NCI-H1436 (cell line): ENCODE data around the gene SRPK2.
"Not testable (repeated sequence)": the region's sequence is repeated elsewhere in the genome, so short reads cannot be mapped to it uniquely, and the experiment has no call there.

Experiments
- DNase-seq: peaks from one replicate; lab custom pipeline; 2025; lab: John Stamatoyannopoulos, UW

The SRPK2 gene

GRCh38 chr7:105224884-105225651 is 163.7 kb downstream of the SRPK2 start:
- DNase-seq = no peak

- DNase-seq = no peak
Observed at GRCh38 chr7:105222953-105223352, 165.8 kb downstream of the SRPK2 start.

- DNase-seq = no peak
Observed at GRCh38 chr7:105219771-105220160, 169.0 kb downstream of the SRPK2 start.

DNA sequence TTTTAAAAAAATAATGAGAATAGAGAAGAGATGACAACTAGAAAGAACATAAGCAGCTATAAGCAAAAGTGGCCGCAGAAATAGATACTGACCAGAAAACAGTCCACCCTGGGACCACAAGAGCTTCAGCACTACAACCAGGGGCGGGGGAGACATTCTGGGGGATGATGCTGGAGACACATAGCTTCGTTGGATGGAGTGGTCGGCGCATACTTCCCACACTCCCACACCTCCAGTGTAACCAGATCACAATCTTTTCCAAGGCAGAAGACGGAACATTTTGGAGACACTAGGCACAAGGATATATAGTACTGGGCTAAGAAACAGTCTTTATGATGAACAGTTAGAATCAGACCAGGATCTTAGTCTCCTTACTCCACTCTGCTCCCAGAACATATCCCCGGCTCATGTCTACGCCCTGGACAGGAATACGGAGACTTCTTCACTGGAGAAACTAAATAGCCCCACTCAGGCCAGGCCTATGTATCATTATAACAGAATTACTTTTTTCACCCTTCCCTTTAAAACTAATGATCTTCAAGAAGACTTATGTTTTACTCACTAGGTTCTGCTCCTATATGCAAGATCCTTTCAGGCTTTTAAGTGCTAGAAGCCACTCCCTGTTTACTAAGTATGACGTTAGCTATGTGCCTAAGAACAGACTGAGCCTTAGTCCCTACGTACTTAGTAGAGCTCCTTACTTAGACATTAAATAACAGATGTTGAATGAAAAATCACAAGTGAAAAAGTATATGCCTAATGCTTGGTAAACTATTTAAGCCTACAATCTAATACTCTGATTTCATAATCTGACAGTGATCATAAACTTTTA is 169.6 kb downstream of the SRPK2 start:
- DNase-seq = no peak

DNA sequence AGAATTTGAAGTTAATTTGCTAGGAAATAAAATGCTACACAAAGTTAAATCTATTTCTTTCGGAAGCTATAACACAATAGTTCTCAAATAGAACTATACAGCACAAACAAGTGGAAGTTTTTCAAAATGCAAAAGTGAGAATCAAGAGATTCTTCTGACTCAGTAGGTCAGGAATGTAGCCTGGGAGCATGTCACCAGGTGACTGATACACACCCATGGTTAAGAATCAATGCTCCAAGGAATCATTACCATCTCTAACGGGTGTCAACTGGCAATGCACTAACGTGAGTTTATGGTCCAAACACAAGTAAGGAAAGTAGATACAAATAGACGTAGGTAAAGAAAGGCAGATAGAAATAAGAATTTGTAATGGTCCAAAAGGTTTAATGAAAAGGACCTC is 170.5 kb downstream of the SRPK2 start:
- no peak for DNase-seq

DNA sequence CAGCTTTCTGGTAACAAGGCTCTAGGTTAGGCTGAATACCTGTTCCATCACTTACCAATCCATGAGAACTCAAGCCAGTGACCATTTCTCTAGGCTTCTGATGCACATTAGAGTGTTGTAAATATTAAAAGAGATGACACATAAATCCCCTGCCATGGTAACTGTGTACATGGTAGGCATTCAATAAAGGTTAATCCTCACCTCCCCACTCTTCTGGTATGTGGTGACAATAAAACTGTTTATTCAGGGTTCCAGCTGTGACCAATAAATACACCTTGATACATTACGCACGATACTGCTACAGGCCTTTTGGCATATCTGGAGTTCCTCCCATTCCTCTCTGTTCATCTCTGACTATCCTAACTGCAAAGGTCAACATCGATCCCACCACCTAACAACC is 171.9 kb downstream of the SRPK2 start:
- no peak for DNase-seq

DNA sequence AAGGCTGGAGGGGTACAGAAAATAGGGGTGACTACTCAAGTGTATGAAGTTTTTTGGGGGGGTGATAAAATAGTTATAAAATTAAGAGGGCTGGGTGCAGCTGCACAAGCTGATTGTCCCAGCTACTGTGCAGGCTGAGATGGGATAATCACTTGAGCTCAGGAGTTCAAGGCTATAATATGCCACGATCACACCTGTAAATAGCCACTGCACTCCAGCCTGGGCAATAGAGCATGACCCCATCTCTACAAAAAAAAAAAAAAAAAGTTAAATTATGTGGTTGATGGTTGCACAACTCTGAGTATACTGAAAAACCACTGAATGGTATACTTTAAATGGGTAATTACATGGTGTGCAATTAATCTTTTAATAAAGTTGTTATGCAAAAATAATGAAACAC is 172.9 kb downstream of the SRPK2 start:
- no peak for DNase-seq

DNA sequence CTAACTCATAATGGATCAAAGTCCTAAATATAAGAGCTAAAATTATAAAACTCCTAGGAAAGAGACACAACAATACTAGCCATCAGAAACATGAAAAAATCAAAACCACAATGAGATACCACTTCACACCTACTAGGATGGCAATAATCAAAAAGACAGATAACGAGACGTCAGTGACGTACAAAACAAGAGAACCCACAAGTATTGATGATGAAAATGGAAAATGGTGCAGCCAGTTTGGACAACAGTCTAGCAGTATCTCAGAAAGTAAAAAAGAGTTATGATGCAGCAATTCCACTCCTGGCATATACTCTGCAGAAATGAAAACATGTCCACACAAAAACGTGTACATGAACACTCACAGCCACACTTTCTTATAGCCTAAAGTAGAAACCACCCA is 173.5 kb downstream of the SRPK2 start:
- DNase-seq = no peak

GRCh38 chr7:105213611-105214010 is 175.1 kb downstream of the SRPK2 start:
- DNase-seq = no peak

DNA sequence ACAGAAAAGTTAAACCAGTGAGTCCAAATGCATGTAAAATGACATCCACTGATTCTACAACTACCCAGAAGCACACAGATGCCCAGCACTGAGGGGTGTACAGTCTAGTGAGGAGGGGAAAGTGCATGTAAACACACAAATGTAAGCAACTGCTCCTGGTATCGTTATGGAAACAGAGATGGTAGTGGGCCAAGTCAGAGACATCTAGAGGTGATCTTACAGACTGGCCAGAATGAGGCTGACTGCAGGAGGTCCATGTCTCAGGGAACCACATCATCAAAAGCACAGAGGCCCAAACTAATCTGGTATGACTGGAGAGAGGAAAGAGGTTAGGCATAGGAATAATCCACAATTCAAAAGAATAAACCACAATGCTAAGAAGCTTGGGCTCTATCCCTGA is 176.5 kb downstream of the SRPK2 start:
- no peak for DNase-seq

DNA sequence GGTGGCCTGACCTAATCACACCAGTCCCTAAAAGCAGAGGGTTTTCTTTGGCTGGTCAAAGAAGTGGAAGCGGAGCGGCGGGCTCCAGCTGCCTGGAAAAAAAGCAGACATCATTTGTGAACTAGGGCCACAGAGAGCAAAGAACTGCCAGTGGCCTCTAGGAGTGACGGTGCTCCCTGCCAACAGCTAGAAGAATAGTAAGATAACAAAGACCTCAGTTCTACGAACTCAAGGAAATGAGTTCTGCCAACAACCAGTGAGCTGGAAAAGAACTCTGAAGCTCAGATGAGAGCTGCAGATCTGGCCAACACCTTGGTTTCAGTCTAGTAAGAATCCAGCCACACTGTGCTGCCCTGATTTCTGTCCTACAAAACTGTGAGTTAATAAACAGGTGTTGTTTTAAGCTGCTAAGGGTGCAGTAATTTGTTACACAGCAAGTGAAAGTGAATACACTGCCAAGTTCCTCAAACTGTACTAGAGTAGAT is 178.0 kb downstream of the SRPK2 start:
- no peak for DNase-seq

DNA sequence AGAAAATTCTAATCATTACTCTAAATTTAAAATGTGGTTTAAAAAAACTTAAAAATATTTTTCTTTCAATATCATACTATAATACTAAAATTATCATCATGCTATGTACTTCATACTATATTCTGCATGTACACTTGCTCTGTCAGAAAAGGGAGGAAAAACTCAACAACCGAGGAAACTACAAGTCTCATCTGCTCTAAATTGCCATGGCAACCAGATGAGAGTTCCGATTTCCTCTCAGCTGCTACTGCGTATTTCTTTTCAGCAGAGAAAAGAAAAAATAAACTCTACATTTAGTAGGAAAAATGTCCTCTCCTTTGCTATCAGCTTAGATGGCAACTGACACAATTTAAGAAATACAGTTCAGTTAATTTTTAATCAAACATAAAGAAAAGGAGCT is 178.9 kb downstream of the SRPK2 start:
- DNase-seq = no peak

DNA sequence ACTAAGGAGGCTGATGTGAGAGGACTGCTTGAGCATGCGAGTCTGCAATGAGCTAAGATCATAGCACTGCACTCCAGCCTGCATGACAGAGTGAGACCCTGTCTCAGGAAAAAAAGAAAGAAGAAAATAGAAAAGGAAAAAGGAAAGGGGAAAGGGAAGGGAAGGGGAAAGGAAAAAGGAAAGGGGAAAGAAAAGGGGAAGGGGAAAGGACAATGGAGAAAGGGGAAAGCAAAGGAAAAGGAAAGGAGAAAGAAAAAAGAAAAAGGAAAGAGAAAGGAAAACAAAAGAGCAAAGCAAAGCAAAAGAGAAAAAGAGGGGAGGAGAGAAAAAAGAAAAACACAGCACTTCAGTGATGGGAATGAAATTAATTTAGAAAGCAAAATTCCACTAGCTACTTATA is 179.3 kb downstream of the SRPK2 start:
- DNase-seq = no peak

GRCh38 chr7:105206985-105207384 is 181.7 kb downstream of the SRPK2 start:
- DNase-seq = no peak

GRCh38 chr7:105205592-105206237 is 183.0 kb downstream of the SRPK2 start:
- DNase-seq = no peak

GRCh38 chr7:105204953-105205352 is 183.8 kb downstream of the SRPK2 start:
- no peak for DNase-seq

DNA sequence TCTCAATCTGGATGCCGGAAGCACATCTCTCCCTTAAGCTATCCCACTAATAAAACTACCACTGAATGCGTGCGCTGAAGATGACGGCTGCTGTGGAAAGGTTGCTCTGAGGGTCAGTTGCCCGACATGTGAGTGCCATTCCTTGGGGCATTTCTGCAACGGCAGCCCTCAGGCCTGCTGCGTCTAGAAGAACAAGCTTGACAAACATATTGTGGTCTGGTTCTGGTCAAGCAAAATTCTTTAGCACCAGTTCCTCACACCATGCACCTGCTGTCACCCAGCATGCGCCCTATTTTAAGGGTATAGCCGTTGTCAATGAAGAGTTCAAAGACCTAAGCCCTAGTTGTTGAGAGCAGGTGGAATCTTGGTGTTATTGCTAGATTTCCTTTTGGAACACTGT is 184.2 kb downstream of the SRPK2 start:
- no peak for DNase-seq

DNA sequence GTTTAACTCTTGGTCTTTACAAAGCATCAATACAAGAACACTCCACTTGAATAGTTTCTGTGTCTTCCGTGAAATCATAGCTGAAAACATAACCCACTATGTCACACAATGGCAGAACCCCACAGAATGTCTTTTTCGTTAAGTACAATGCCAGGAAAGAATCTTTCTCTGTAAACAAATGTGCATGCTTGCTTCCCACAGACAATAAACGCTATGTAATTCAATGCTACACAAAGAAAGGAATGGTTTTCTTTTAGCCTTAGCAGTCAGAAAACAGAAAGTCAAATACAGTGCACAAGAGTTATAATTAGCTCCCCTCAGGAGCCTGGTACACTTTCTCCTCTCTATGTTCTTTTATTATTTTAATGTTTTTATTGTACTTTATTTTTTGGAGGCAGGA is 186.1 kb downstream of the SRPK2 start:
- no peak for DNase-seq

DNA sequence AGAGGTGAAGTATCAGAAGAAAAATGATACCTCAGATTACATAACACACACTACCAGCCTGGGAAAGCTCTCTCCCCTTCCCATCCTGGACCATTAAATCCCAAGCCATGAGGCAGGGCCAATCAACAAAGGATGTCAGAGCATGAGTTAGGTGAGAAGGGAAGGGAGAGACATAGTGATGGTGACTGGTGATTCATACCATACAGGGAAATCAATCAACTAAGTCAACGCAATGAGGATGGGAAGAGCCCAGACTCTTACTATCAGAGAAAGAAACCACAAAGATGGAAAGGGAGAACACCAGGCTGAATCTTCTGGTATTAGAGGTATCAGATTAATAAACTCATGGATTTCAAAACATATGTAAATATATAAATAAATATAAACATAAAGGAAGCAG is 189.3 kb downstream of the SRPK2 start:
- DNase-seq = no peak

GRCh38 chr7:105198223-105198622 is 190.5 kb downstream of the SRPK2 start:
- DNase-seq = no peak

- DNase-seq = no peak
Observed at GRCh38 chr7:105196473-105196872, 192.2 kb downstream of the SRPK2 start.

GRCh38 chr7:105195891-105196290 is 192.8 kb downstream of the SRPK2 start:
- DNase-seq = no peak

DNA sequence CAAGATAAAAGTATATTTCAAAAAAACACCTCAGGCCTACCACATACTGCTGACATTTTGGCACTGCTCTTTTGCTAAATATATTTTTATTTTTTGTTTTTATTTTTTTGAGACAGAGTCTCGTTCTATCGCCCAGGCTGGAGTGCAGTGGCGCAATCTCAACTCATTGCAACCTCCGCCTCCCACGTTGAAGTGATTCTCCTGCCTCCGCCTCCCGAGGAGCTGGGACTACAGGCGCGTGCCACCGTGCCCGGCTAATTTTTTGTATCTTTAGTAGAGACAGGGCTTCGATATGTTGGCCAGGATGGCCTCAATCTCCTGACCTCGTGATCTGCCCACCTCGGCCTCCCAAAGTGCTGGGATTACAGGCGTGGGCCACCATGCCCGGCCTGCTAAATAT is 193.8 kb downstream of the SRPK2 start:
- not testable (repeated sequence) for DNase-seq
